Keratinocyte (primary cell): ENCODE measurements around the gene CACNA1E. TPM values are rescaled to one million over a fixed set of nuclear protein-coding genes. Genes with fewer than 3 reads are reported as not detected.

ENCODE experiments used
- DNase-seq: peaks from one replicate; pipeline ENCODE4 v3.0.0-alpha.2; 2011; ENCODE audit warnings: low read depth, missing footprints, low spot score
- FAIRE-seq: peaks from 2 replicates; lab custom pipeline; 2011; peaks lifted over from hg19 to GRCh38; lab: Jason Lieb, UNC
- H2AFZ ChIP-seq: 2 replicates; pipeline ENCODE4 v1.6.0; 2012; ENCODE audit warnings: low read length, control low read depth, inconsistent platforms; ENCODE audit not compliant: control insufficient read depth
- H3K27ac ChIP-seq: 2 replicates; pipeline ENCODE4 v1.5.1; 2011; ENCODE audit warnings: low read length; ENCODE audit not compliant: control insufficient read depth, insufficient read depth
- H3K27me3 ChIP-seq: 3 replicates; pipeline ENCODE4 v1.6.0; 2011; ENCODE audit warnings: low read length; ENCODE audit not compliant: control insufficient read depth, insufficient read depth; ENCODE audit errors: extremely low read depth
- H3K36me3 ChIP-seq, 2 experiments: 2 replicates in 1 of 2; 3 replicates in 1 of 2; pipeline ENCODE4 v1.5.1; 2011; ENCODE audit warnings: low read length in 2 of 2, mild to moderate bottlenecking in 1 of 2; ENCODE audit not compliant: control insufficient read depth in 2 of 2, insufficient read depth in 2 of 2; ENCODE audit errors: extremely low read depth in 1 of 2
- H3K4me1 ChIP-seq: 3 replicates; pipeline ENCODE4 v1.5.1; 2011; ENCODE audit warnings: low read length; ENCODE audit not compliant: control insufficient read depth, insufficient read depth; ENCODE audit errors: extremely low read depth
- H3K4me2 ChIP-seq: 3 replicates; pipeline ENCODE4 v1.6.0; 2011; ENCODE audit warnings: low read depth, low read length; ENCODE audit not compliant: control insufficient read depth, insufficient read depth; ENCODE audit errors: extremely low read depth
- H3K4me3 ChIP-seq, 3 experiments: fragments of 200-600 bp in 1 of 3; sonication (generic) in 1 of 3; 2 replicates in 2 of 3; 3 replicates in 1 of 3; pipeline ENCODE4 v1.5.1; 2011 to 2016; ENCODE audit warnings: low read length in 3 of 3, mild to moderate bottlenecking in 3 of 3, control low read depth in 2 of 3, inconsistent platforms in 1 of 3, low read depth in 1 of 3, mixed read lengths in 1 of 3, mixed run types in 1 of 3, moderate library complexity in 1 of 3; ENCODE audit not compliant: control insufficient read depth in 2 of 3, insufficient read depth in 2 of 3; ENCODE audit errors: extremely low read depth in 1 of 3
- H3K79me2 ChIP-seq: 2 replicates; pipeline ENCODE4 v1.6.0; 2012; ENCODE audit warnings: low read length; ENCODE audit not compliant: control insufficient read depth, insufficient read depth
- H3K9ac ChIP-seq: 3 replicates; pipeline ENCODE4 v1.6.0; 2011; ENCODE audit warnings: low read length; ENCODE audit not compliant: control insufficient read depth, insufficient read depth; ENCODE audit errors: extremely low read depth
- H3K9me1 ChIP-seq: 3 replicates; pipeline ENCODE4 v1.6.0; 2011; ENCODE audit warnings: low read length; ENCODE audit not compliant: control insufficient read depth, insufficient read depth; ENCODE audit errors: extremely low read depth
- H3K9me3 ChIP-seq: 2 replicates; pipeline ENCODE4 v1.5.1; 2012; ENCODE audit warnings: low read depth, low read length; ENCODE audit not compliant: control insufficient read depth
- H4K20me1 ChIP-seq: 3 replicates; pipeline ENCODE4 v1.6.0; 2011; ENCODE audit warnings: low read length; ENCODE audit not compliant: control insufficient read depth, insufficient read depth; ENCODE audit errors: extremely low read depth
- EZH2 ChIP-seq: IDR thresholded peaks from one replicate; pipeline ENCODE4 v1.6.1; 2012; ENCODE audit warnings: inconsistent platforms, mild to moderate bottlenecking, low read length, moderate library complexity
- dilution Hi-C: fragments of 300-500 bp; cut with MboI; formaldehyde crosslinking; loops from one replicate; pipeline ENCODE4 v1.7.0; 2020; ENCODE audit warnings: low sequenced_read_pairs; ENCODE audit not compliant: extremely low pct_ligation_motif_present
- polyA plus RNA-seq, 5 experiments: library from polyadenylated mRNA; depleted of rRNA in 3 of 5; stranded (reverse) in 3 of 5; stranded (forward) in 1 of 5; unstranded in 1 of 5; fragments of >200 nt; gene quantifications; 1 replicate in 1 of 5; 2 replicates in 3 of 5; 3 replicates in 1 of 5; pipeline versions ENCODE4 v1.2.1 to v1.2.3, GENCODE V29; 2011 to 2012; ENCODE audit warnings: missing spikeins in 2 of 5, low read depth in 1 of 5, low replicate concordance in 1 of 5
- TF ChIP-seq, protein P1 (sequence below), 3 experiments: IDR thresholded peaks in 1 of 3; conservative IDR thresholded peaks in 1 of 3; optimal IDR thresholded peaks in 1 of 3; 2 replicates in 2 of 3; 3 replicates in 1 of 3; pipeline versions ENCODE3 to v1.5.1; 2011; ENCODE audit warnings: low read length in 3 of 3, mild to moderate bottlenecking in 3 of 3, moderate library complexity in 2 of 3, control low read depth in 1 of 3, inconsistent platforms in 1 of 3; ENCODE audit not compliant: insufficient read depth in 2 of 3; ENCODE audit errors: extremely low read depth in 1 of 3

The CACNA1E gene
- polyA plus RNA-seq, 1 donor (not counting 4 experiments of a cell fraction or from before 2014, with no cell fraction given), result not detected

- Histone ChIP-seq H3K9me1 (no peaks in the 10 kb centered on the region), H3K9ac (no peak overlapping the region), H3K36me3 (no peaks in the 10 kb centered on the region), H3K4me1 (no peaks in the 10 kb centered on the region), H3K4me3 (no peak overlapping the region), H3K4me2 (no peak overlapping the region), H3K27me3 (peaks cover 5% of the 10 kb centered on the region), H3K9me3 (no peaks in the 10 kb centered on the region), H2AFZ (no peak overlapping the region), H3K79me2 (no peaks in the 10 kb centered on the region), H3K27ac (no peak overlapping the region), H4K20me1 (no peaks in the 10 kb centered on the region)
- no peak for DNase-seq
- TF ChIP-seq, protein P1, sequence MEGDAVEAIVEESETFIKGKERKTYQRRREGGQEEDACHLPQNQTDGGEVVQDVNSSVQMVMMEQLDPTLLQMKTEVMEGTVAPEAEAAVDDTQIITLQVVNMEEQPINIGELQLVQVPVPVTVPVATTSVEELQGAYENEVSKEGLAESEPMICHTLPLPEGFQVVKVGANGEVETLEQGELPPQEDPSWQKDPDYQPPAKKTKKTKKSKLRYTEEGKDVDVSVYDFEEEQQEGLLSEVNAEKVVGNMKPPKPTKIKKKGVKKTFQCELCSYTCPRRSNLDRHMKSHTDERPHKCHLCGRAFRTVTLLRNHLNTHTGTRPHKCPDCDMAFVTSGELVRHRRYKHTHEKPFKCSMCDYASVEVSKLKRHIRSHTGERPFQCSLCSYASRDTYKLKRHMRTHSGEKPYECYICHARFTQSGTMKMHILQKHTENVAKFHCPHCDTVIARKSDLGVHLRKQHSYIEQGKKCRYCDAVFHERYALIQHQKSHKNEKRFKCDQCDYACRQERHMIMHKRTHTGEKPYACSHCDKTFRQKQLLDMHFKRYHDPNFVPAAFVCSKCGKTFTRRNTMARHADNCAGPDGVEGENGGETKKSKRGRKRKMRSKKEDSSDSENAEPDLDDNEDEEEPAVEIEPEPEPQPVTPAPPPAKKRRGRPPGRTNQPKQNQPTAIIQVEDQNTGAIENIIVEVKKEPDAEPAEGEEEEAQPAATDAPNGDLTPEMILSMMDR (optimal IDR thresholded peaks at IDR 0.05 in 1 of 3, IDR thresholded peaks at IDR 0.05 in 1 of 3, conservative IDR thresholded peaks at IDR 0.05 in 1 of 3; ENCODE audit: extremely low read depth in 1 of 3, insufficient read depth in 2 of 3, low read length in 3 of 3), result no peak
- TF ChIP-seq EZH2, result no peak
- dilution Hi-C loops, result loop anchor here (25.0 kb wide), 1 partner anchor 187 kb away; the partner anchor contains the start of gene CACNA1E
- no peak for FAIRE-seq
Measured at GRCh38 chr1:181674617-181675016, 191.3 kb downstream of the CACNA1E start.

DNA sequence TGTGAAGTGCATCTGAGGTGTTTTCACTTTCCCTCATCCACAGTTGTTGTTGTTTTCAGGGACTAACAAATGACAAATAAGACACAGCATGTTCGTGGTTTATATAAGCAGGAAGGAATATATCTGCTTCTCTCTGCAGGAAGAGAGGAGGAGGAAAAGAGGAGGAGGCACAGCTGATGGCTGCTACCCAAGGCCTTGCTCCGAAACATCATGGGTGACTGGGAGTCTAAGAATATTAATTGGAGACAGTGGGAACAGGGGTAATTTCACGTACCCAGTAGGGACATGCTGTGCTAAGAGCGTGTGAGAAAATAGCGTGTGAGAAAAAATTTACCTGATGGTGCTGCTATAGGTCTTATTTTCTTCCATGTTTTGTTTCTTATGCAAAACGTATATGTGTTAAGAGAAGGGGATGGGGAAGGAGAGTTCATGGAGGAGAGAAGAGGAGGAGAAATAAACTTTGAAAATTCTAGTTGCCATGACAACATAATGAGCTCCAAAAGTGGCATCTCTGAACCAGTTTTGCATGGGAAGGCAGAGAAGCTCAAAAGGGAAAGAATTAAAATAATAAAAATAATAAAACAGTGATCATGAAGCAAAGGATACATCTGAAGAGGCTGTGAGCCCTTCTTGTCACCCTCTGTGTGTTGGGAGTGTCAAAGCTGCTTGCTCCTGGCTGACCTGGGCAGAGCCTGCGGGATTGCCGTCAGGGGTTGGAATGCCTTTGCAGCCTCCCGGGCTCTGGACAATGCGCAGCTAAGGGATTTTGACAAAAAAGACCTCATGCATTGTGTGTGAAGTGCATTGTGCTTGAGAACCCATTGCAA lies 192.0 kb downstream of the CACNA1E start:
- no peaks in the 10 kb centered on the region for H3K9me3 ChIP-seq
- dilution Hi-C loops, result no loop called here
- no peak for DNase-seq
- no peaks in the 10 kb centered on the region for H3K9me1 ChIP-seq
- no peak for TF ChIP-seq EZH2
- TF ChIP-seq, protein P1 (optimal IDR thresholded peaks at IDR 0.05 in 1 of 3, IDR thresholded peaks at IDR 0.05 in 1 of 3, conservative IDR thresholded peaks at IDR 0.05 in 1 of 3; ENCODE audit: extremely low read depth in 1 of 3, insufficient read depth in 2 of 3, low read length in 3 of 3), result no peak
- no peak overlapping the region for H2AFZ ChIP-seq
- no peaks in the 10 kb centered on the region for H3K4me1 ChIP-seq
- H3K4me2 ChIP-seq, result no peak overlapping the region
- H3K9ac ChIP-seq, result no peak overlapping the region
- no peaks in the 10 kb centered on the region for H3K79me2 ChIP-seq
- H3K27me3 ChIP-seq, result peaks cover 10% of the 10 kb centered on the region
- H3K36me3 ChIP-seq, result no peaks in the 10 kb centered on the region
- H3K4me3 ChIP-seq, result no peak overlapping the region
- FAIRE-seq, result no peak
- H3K27ac ChIP-seq, result no peak overlapping the region
- H4K20me1 ChIP-seq, result no peaks in the 10 kb centered on the region
